GM21717 (cell line): ENCODE data around the gene TSPAN32.
"Not testable (repeated sequence)": the region's sequence is repeated elsewhere in the genome, so short reads cannot be mapped to it uniquely, and the experiment has no call there.

Experiments
- ATAC-seq: cut with Tn5 transposase; IDR thresholded peaks from one replicate; pipeline ENCODE4 v1.9.1; 2021; ENCODE audit warnings: mild to moderate bottlenecking, moderate library complexity; ENCODE audit not compliant: unreplicated experiment

TSPAN32 gene

DNA sequence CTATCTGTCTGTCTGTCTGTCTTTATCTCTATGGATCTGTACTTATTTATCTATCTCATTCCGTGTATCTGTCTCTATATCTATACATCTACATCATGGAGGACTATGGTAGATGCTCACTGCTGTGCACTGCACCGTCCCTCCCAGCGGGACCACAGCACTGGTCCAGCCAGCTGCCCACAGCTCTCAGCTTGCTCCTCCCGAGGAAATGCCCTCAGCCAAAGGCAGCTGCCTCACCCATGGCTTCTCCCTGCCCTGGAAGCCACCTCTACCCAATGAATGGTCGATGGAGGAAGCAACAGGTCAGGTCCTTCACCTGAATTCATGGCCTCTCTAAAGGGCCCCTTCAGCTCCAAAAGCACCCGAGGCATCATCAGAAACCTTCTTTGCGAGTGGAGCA is 60.6 kb downstream of the TSPAN32 start:
- no peak for ATAC-seq

DNA sequence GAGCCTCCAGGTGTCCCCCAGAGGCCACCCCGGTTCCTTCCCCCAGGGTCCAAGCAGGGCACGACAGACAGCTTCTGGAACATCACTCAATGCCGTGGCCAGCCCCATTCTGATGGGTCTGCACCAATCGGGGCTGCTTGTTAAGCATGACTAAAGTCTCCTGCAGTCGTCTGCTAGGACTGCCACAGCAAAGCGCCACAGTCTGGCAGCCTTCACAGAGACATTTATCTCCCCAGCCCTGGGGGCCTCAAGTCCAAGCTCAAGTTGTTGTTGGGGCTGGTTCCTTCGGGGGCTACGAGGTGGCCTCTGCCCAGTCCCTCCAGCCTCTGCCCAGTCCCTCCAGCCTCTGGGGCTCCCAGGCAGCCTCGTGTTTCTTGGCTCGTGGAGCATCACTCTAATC is 61.3 kb downstream of the TSPAN32 start:
- no peak for ATAC-seq

DNA sequence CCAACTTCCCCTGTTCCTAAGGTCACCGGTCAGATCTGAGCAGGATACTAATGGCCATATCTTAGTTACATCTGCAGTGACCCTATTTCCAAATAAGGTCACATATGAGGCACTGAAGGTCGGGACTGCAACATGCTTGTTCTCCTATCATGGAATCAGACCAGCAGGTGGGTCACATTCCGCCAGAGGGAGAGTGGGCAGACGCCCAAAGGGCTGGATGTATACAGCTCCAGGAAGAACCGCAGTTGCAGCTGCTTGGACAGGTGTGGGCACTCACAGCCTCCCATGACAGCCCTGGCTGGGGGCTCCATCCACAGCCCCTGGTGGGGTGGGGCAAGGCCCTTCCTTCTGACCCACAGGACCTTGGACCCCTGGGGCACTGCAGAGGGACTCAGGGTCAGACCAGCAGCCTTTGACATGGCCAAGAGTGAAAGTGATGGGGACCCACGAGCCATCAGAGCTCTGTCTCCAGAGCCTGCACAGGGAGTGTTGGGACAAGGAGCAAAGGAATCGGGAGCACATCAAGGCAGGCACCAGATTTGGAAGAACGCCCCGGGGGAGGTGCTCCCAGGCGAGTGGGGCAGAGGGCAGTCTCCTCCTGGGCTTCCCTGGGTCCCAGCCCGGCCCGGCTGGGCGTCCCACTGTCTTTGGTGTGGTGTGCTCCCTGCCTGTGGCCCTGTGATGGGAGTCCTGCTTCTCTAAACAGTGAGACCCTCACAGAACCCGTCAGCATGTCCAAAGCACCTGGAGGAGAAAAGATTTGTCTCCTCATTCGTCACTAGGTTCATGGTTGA is 62.0 kb downstream of the TSPAN32 start:
- no peak for ATAC-seq

DNA sequence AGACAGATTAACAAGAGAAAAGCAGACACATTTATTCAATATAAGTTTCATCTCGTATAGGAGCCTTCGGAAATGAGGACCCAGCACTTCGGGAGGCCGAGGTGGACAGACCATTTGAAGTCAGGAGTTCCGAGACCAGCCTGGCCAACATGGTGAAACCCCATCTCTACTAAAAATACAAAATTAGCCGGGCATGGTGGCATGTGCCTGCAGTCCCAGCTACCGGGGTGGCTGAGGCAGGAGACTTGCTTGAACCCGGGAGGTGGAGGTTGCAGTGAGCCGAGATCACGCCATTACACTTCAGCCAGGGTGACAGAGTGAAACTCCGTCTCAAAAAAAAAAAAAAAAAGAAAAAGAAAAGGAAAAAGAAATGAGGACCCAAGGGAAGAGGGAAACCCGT is 62.6 kb downstream of the TSPAN32 start:
- ATAC-seq = not testable (repeated sequence)

DNA sequence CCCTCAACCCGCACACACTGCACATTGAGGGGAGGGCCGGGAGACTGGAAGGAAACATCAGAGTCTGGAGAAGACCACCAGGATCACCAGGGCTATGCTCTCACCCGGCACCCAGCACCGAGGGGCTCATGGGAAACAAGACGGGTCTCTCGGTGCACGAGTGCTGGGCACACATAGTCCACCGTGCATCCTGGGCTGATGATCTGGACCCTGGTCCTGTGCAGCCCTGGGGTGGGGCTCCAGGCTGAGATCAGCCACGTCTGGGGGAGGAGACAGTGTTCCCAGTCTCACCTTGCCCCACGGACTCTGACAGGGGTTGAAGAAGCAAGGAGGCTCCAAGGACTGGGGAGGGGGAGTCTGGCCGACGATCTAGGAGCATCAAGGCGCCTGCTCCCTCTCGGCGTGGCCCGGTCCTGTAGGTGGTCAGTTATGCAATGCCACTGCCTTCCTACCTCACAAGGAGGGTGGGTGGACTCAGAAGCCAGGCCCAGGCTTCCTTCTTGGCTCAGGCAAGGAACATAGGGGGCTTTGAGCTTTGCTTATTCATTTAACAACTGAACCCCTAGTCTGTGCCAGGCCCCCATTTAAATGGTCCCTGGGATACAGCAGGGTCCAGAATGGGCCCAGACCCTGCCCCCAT is 63.9 kb downstream of the TSPAN32 start:
- ATAC-seq = no peak

DNA sequence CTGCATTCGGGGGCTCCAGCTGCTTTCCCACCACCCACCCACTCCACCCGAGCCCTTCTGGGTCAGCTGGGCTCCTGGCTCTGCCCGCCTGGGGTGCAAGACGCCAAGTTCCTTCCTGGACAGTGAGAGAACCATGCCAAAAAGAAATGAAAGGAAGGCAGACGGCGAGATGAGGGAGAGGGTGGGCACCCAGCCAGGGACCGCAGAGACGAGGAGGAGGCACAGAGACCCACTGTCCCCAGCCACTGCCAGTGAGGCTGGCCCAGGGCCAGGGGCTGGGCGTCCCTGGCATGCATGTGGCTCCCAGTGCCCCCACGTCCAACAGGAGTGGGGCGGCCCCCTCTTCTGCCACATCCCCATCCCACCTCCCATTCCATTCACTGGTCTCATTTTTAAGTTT is 64.5 kb downstream of the TSPAN32 start:
- ATAC-seq = no peak

DNA sequence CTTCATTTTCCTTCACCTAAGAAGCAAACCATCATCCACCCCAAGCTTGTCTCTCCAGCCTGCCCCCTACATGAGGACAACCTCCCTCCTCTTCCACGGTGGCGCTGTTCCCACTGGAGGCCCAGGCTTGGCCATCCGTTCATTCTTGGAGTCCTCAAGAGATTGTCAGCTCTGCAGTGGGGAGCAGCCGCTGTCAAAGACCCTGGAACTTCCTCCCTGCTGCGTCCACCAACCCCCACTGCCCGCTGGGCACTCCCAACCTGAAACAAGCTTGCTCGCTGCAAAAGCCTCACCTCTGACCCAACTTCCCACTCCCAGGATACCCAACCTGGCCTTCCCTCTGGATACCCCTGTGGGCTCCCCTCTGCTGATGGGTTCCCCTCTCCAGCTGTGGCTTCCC is 64.9 kb downstream of the TSPAN32 start:
- ATAC-seq = no peak

DNA sequence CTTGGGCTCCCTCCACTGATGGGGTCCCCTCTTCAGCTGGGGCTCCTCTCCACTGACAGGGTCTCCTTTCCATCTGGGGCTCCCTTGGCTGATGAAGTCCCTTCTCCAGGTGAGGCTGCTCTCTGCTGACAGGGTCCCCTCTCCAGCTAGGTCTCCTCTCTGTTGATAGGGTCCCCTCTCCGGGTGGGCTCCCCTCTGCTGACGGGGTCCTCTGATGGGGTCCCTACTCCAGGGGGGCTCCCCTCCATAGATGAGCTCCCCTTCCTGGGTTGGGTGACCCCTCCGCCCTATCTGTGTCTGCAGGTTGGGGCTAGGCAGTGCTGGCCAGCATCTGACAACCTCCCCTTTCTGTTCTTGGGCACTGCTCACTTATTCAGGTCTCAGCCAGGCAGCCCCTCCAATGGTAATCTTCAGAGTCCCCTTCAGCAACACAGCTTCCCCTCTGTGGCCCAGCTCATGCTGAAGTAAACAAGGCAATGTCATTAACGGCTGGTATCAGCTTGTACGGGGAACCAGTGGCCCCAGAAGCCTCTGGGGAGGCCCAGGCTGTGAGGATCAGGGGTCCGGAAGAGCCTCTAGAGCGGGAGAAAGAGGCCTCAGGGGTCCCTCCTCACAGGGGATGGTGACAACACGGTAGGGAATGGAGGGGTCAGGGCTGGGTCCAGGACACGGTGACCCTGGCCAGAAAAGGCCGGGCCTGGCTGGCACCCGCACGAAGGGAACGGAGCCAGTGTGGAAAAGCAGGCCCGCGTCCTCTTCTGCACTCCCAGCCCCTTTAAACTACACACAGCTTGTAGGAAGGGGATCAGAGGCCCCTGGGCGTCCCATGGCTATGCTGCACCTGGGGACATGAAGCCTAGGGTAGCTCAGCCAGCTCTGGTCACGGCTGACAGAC is 65.7 kb downstream of the TSPAN32 start:
- no peak for ATAC-seq
